Transverse colon (tissue), 4 donors: ENCODE data around the gene CYB561D2. TPM values are rescaled to one million over a fixed set of nuclear protein-coding genes. Genes with fewer than 3 reads are reported as not detected.

ENCODE experiments used
- DNase-seq: peaks from one replicate; pipeline ENCODE4 v3.0.0-alpha.2; 2019
- H3K27ac ChIP-seq, 4 donors: fragments of 200-600 bp; sonication (generic); 2 replicates each; pipeline ENCODE4 v1.5.1; 2016 to 2018; ENCODE audit warnings: inconsistent platforms in 4 of 4
- H3K27me3 ChIP-seq: fragments of 200-600 bp; sonication (generic); 2 replicates; pipeline ENCODE4 v1.5.1; 2017; ENCODE audit warnings: inconsistent platforms
- H3K36me3 ChIP-seq, 4 donors: fragments of 200-600 bp; sonication (generic); 2 replicates each; pipeline ENCODE4 v1.5.1; 2017 to 2019; ENCODE audit warnings: inconsistent platforms in 4 of 4
- H3K4me1 ChIP-seq, 4 donors: fragments of 200-600 bp; sonication (generic); 2 replicates each; pipeline ENCODE4 v1.5.1; 2017 to 2020; ENCODE audit warnings: inconsistent platforms in 4 of 4
- H3K4me3 ChIP-seq, 4 donors: fragments of 200-600 bp; sonication (generic); 1 replicate in 1 of 4; 2 replicates in 3 of 4; pipeline versions ENCODE4 v1.5.1 to v1.6.1; 2017 to 2019; ENCODE audit warnings: inconsistent platforms in 4 of 4
- H3K9me3 ChIP-seq, 2 donors: fragments of 200-600 bp; sonication (generic); 2 replicates each; pipeline ENCODE4 v1.5.1; 2017 to 2019; ENCODE audit warnings: inconsistent platforms in 2 of 2
- CTCF ChIP-seq, 5 experiments: fragments of 200-600 bp in 3 of 5; fragments of 450-650 bp in 2 of 5; sonication (generic) in 3 of 5; IDR thresholded peaks; 1 replicate in 2 of 5; 2 replicates in 3 of 5; pipeline ENCODE4 v1.5.1; 2016 to 2017; ENCODE audit warnings: antibody characterized with exemption in 5 of 5, inconsistent platforms in 3 of 5, mild to moderate bottlenecking in 2 of 5, moderate library complexity in 1 of 5
- EP300 ChIP-seq: sonication (generic); formaldehyde crosslinking; IDR thresholded peaks from one replicate; pipeline ENCODE4 v1.6.1; 2017; ENCODE audit warnings: antibody characterized with exemption, low read depth
- POLR2A ChIP-seq: fragments of 450-650 bp; IDR thresholded peaks from one replicate; pipeline ENCODE4 v1.6.1; 2016; ENCODE audit warnings: antibody characterized with exemption, mild to moderate bottlenecking, moderate library complexity
- POLR2AphosphoS5 ChIP-seq, 3 donors: sonication (generic); formaldehyde crosslinking; IDR thresholded peaks; one replicate each; pipeline ENCODE4 v1.6.1; 2016; ENCODE audit warnings: antibody characterized with exemption in 3 of 3
- WGBS, 2 donors: methylation state at CpG; one replicate each; pipeline ENCODE4 v1.1.5; 2018; ENCODE audit warnings: low coverage in 1 of 2; 5-methylcytosine and 5-hydroxymethylcytosine counted together
- in situ Hi-C, 4 donors: fragments of 200-750 bp; cut with MboI; loops; one replicate each; pipeline versions ENCODE4 v1.15.0 to v1.15.1; 2017; ENCODE audit warnings: low sequenced_read_pairs in 3 of 4, low pct_ligation_motif_present in 1 of 4, low pct_unique_long_range_greater_than_20kb in 1 of 4
- intact Hi-C: fragments of 100-400 bp; cut with DNase I; formaldehyde crosslinking; loops from one replicate; pipeline ENCODE4 v1.15.1; 2023; ENCODE audit warnings: low total_unique reads
- total RNA-seq, 4 donors: library from RNA; depleted of rRNA; stranded (reverse); fragments of >200 nt; gene quantifications; one replicate each; pipeline ENCODE4 v1.1.0, GENCODE V29; 2016

The CYB561D2 gene
- total RNA-seq, 4 donors from 2014 or later, result 23.7 to 53.9 (median 35.6) TPM

- no peaks in the 10 kb centered on the region for H3K9me3 ChIP-seq
- H3K36me3 ChIP-seq, result no peaks in the 10 kb centered on the region
- in situ Hi-C loops, result loop anchor here in 1 of 4 donors (25.0 kb wide), 1 partner anchor 197 kb away; the partner anchor contains the start of genes C3orf18 and HEMK1
- intact Hi-C loops, result no loop called here
- H3K4me1 ChIP-seq, result peaks cover 6 to 16% (median 11%) of the 10 kb centered on the region in 4 donors
- WGBS, 2 donors, result 7% methylated on average over 32 of the region's 53 CpGs; no CpG with 5 or more reads in 1 of the 2 donors
- H3K4me3 ChIP-seq, result peak overlapping the region; percentile 43 to 61 (median 54)
- peak; percentile 96 for DNase-seq
- TF ChIP-seq POLR2A (peak; percentile 84), CTCF (IDR thresholded peaks at IDR 0.05) (peak in 1 of 5 experiments; percentile 7), EP300 (no peak), POLR2AphosphoS5 (IDR thresholded peaks at IDR 0.05) (peak; percentile 50 to 84 (median 81))
- peak overlapping the region; percentile 73 to 79 (median 77) for H3K27ac ChIP-seq
- H3K27me3 ChIP-seq, result no peaks in the 10 kb centered on the region
Measured at GRCh38 chr3:50365080-50365841, 14.6 kb downstream of the CYB561D2 start.

GRCh38 chr3:50365842-50366220 is 15.2 kb downstream of the CYB561D2 start:
- Histone ChIP-seq H3K27ac (peak overlapping the region in 3 of 4 donors; percentile 76 to 79 (median 78)), H3K9me3 (no peaks in the 10 kb centered on the region), H3K27me3 (no peaks in the 10 kb centered on the region), H3K36me3 (no peaks in the 10 kb centered on the region), H3K4me3 (peak overlapping the region in 3 of 4 donors; percentile 43 to 61 (median 53)), H3K4me1 (peaks cover 6 to 16% (median 11%) of the 10 kb centered on the region in 4 donors)
- no peak for DNase-seq
- in situ Hi-C loops (loop anchor here in 1 of 4 donors (25.0 kb wide), 1 partner anchor 196 kb away; the partner anchor contains the start of genes C3orf18 and HEMK1), intact Hi-C loops (no loop called here)
- TF ChIP-seq EP300 (no peak), CTCF (IDR thresholded peaks at IDR 0.05) (peak in 1 of 5 experiments; percentile 30)
- 56% methylated on average over 4 of the region's 5 CpGs; no CpG with 5 or more reads in 1 of the 2 donors for WGBS, 2 donors

GRCh38 chr3:50369012-50369670 is 18.5 kb downstream of the CYB561D2 start:
- Histone ChIP-seq H3K9me3 (no peaks in the 10 kb centered on the region), H3K27me3 (peaks cover 4% of the 10 kb centered on the region), H3K36me3 (no peaks in the 10 kb centered on the region), H3K4me1 (peaks cover 6 to 23% (median 12%) of the 10 kb centered on the region in 4 donors), H3K4me3 (no peak overlapping the region), H3K27ac (no peak overlapping the region)
- WGBS, 2 donors, result 62% methylated on average over 9 of the region's 9 CpGs; no CpG with 5 or more reads in 1 of the 2 donors
- intact Hi-C loops (no loop called here), in situ Hi-C loops (loop anchor here in 1 of 4 donors (25.0 kb wide), 1 partner anchor 193 kb away; the partner anchor contains the start of genes C3orf18 and HEMK1)
- TF ChIP-seq CTCF (IDR thresholded peaks at IDR 0.05) (no peak), EP300 (no peak), POLR2A (no peak), POLR2AphosphoS5 (IDR thresholded peaks at IDR 0.05) (no peak)
- DNase-seq, result no peak

- DNase-seq, result no peak
- 48% methylated on average over 14 of the region's 14 CpGs; no CpG with 5 or more reads in 1 of the 2 donors for WGBS, 2 donors
- Histone ChIP-seq H3K27me3 (peaks cover 4% of the 10 kb centered on the region), H3K4me1 (peaks cover 0 to 13% (median 2%) of the 10 kb centered on the region in 4 donors), H3K27ac (no peak overlapping the region), H3K4me3 (no peak overlapping the region), H3K36me3 (no peaks in the 10 kb centered on the region), H3K9me3 (no peaks in the 10 kb centered on the region)
- TF ChIP-seq EP300, result no peak
- TF ChIP-seq POLR2AphosphoS5 (IDR thresholded peaks at IDR 0.05), result no peak
- TF ChIP-seq CTCF (IDR thresholded peaks at IDR 0.05), result no peak
- TF ChIP-seq POLR2A, result no peak
- in situ Hi-C loops (loop anchor here in 1 of 4 donors (25.0 kb wide), 1 partner anchor 192 kb away; the partner anchor contains the start of genes C3orf18 and HEMK1), intact Hi-C loops (loop anchor here (10.0 kb wide), 1 partner anchor 174 kb away; no protein-coding TSS in a partner anchor)
Measured at GRCh38 chr3:50370594-50370993, 19.9 kb downstream of the CYB561D2 start.
